OCI-LY3 (cell line): ENCODE measurements around the gene RAB3GAP1.

ENCODE experiments used
- EZH2phosphoT487 ChIP-seq: fragments of 200-600 bp; shearing (Covaris generic); IDR thresholded peaks from 2 replicates; pipeline ENCODE4 v1.6.1; 2018; ENCODE audit warnings: antibody characterized with exemption, mixed run types, low read depth
- TF ChIP-seq, protein P1 (sequence below): fragments of 200-600, 300-600 bp; sonication (generic); IDR thresholded peaks from 2 replicates; pipeline ENCODE4 v1.5.1; 2014; ENCODE audit warnings: antibody characterized with exemption, low read length, low read depth

DNA sequence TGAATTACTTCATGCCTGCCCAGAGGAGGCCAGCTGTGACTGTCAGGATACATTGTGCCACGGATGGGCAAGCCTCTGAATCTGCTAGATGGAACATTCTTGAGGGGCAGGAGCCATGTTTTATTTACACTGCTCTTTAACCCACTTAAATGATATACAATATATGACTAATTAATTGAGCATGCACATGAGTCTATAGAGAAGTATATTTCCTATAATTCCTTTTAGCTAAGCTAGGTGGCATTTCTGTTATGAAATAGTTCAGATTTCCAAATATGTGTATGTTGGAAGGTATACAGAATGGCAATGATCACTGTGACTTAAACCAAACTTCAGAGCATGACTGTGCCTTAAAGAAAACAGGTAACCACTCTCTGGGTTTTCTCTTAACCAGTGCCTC lies 131.7 kb downstream of the RAB3GAP1 start:
- TF ChIP-seq, protein P1, sequence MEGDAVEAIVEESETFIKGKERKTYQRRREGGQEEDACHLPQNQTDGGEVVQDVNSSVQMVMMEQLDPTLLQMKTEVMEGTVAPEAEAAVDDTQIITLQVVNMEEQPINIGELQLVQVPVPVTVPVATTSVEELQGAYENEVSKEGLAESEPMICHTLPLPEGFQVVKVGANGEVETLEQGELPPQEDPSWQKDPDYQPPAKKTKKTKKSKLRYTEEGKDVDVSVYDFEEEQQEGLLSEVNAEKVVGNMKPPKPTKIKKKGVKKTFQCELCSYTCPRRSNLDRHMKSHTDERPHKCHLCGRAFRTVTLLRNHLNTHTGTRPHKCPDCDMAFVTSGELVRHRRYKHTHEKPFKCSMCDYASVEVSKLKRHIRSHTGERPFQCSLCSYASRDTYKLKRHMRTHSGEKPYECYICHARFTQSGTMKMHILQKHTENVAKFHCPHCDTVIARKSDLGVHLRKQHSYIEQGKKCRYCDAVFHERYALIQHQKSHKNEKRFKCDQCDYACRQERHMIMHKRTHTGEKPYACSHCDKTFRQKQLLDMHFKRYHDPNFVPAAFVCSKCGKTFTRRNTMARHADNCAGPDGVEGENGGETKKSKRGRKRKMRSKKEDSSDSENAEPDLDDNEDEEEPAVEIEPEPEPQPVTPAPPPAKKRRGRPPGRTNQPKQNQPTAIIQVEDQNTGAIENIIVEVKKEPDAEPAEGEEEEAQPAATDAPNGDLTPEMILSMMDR: no peak
- no peak for TF ChIP-seq EZH2phosphoT487
